Stimulated activated CD8-positive, alpha-beta memory T cell treated with anti-CD3 and anti-CD28 coated beads, Interleukin-2, amount 100 ng/mL, for 1 hour (primary cell): ENCODE data around the gene ZBTB34.

Experiments
- DNase-seq, 2 donors: peaks; one replicate each; pipeline ENCODE4 v3.0.0-alpha.2; 2020; ENCODE audit warnings: low read depth in 2 of 2

The ZBTB34 gene

DNA sequence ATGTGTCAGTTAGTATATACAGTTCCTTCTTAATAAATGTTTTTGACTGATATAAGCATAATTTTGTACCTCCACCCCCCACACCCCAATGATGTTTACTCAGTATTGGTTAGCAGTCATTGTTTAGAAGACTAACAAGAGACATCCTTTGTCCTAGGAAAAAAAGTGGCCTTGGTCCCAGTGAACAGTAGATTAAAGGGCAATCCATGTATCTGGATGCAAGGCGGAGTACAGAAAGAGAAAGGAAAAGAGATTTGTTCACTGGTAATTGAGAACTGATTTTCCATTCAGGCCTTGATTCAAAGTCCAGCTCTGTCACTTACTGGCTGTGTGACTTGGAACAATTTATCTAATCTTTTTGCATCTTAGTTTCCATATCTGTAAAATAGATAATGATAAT, 58.8 kb downstream of the ZBTB34 start:
- no peak for DNase-seq

- DNase-seq = no peak
These were observed 65.4 kb downstream of the ZBTB34 start for GRCh38 chr9:126925876-126926275.

DNA sequence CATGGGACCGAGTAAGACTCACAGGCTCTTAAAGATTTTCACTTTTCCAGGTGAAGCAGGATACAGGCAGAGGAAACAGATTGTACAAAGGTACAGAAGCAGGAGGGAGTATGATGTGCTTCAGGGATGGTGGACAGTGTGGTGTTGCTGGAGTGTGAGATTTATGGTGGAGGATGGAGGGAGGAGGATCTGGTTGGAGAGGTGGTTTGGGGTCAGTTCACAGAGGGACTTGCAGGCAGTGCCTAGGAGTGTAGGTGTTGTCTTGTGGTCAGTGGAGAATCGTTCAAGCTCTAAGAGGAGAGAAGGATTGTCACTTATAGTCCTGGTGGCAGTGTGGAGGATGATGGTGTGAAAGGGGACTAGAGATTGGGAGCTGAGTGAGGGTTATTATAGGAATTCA, 65.9 kb downstream of the ZBTB34 start:
- no peak for DNase-seq

DNA sequence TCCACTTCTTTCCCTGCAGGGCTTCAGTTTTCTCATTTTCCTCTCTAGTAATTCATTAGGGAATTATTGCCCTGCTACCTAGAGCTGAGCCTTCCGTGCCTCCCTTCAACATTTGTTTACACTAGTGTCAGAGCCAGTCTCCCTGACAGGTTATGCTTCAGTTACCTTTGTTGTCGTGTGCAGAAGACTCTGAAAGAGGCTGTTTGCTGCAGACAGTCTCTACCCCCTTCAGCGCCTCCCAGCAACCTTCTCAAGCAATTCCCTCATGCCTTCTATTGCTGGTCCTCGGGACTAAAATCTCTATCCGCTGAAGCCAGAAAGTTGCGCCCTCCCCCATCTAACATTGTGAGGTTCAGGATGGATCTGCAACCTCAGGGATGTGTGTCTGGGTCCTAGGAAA, 67.0 kb downstream of the ZBTB34 start:
- no peak for DNase-seq

GRCh38 chr9:126932871-126933321, 72.5 kb downstream of the ZBTB34 start:
- DNase-seq = no peak

GRCh38 chr9:126933334-126933980, 73.0 kb downstream of the ZBTB34 start:
- DNase-seq = no peak

- DNase-seq = no peak
These were observed 74.0 kb downstream of the ZBTB34 start for GRCh38 chr9:126934441-126934840.
